Measurements from ENCODE around the gene PPIL6.

GRCh38 chr6:109443425-109443950 lies 3.1 kb upstream of the PPIL6 start:
- TF ChIP-seq POLR2AphosphoS5 (IDR thresholded peaks at IDR 0.05; ENCODE audit: low read depth, low read length), result no peak
- TF ChIP-seq TAF1 (IDR thresholded peaks at IDR 0.05; ENCODE audit: borderline replicate concordance, insufficient read depth, low read length), result no peak
- no peak for TF ChIP-seq REST (IDR thresholded peaks at IDR 0.05; ENCODE audit: insufficient read depth in 1 of 2, low read depth in 2 of 2, low read length in 2 of 2)
